NCI-H1048 (cell line): ENCODE measurements around the gene CCT3.
"Not testable (repeated sequence)": the region's sequence is repeated elsewhere in the genome, so short reads cannot be mapped to it uniquely, and the experiment has no call there.

Experiments used
- DNase-seq: peaks from one replicate; lab custom pipeline; 2025; lab: John Stamatoyannopoulos, UW

Gene CCT3

DNA sequence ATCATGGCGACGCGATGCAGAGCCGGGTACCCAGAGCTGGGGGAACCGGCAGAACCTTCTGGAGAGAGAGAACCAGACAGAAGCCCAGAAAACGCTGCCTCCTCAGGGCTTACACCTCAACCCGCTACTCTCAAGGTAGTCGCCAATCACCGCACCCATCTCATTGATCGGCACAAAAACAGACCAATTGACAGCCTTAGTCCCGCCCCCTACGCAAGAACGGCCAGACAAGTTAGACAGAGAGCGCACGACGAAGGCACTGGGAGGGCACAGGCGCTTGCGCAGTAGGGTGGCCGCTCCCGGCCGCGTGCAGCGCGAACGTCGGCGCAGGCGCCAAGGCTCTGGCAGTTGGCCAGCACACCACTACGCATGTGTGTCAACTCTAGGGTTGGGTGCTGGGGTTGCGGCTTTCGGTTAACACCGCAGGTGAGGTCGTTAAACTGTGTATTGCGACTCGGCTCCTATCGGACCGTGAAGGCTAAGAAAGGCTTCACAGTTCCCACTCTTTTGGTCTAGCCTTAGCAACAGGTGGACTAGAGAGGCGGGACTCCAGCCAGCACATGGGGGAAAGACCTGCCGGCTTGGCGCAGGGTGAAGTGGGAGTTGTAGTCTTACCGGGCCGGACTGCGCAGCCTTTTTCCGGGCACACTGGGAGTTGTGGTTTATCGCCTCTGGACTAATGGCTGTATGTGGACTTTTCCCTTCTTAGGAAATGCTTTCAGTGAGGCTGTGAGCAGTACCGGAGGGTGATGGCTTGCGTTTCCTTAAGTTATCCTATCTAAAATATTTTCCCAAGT lies at the start of gene CCT3, which contains the start of gene TSACC:
Gene CCT3, minus strand, starts transcription at position 113 of the 797 bp plus-strand sequence. Its CDS starts 108 bp downstream, at position 5.
Gene TSACC, plus strand, starts transcription at position 347 of the 797 bp plus-strand sequence. CDS start 1,232 bp downstream, outside the sequence.
- DNase-seq = peak; percentile 99

DNA sequence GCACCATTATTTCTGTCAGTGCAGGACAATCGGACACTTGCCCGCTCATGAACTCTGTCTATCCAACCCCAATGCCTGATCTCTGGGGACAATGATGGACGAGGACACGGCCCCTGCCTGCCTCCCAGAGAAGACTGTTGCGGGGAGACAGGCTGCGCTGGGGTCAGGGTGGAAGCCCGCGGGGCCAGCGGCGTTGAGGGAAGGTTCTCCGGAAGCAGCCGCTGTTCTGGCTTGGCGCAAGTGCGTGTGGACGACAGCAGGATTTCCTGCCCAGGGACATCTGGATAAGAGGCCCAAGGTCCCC lies 49.7 kb upstream of the CCT3 start:
- DNase-seq = no peak

DNA sequence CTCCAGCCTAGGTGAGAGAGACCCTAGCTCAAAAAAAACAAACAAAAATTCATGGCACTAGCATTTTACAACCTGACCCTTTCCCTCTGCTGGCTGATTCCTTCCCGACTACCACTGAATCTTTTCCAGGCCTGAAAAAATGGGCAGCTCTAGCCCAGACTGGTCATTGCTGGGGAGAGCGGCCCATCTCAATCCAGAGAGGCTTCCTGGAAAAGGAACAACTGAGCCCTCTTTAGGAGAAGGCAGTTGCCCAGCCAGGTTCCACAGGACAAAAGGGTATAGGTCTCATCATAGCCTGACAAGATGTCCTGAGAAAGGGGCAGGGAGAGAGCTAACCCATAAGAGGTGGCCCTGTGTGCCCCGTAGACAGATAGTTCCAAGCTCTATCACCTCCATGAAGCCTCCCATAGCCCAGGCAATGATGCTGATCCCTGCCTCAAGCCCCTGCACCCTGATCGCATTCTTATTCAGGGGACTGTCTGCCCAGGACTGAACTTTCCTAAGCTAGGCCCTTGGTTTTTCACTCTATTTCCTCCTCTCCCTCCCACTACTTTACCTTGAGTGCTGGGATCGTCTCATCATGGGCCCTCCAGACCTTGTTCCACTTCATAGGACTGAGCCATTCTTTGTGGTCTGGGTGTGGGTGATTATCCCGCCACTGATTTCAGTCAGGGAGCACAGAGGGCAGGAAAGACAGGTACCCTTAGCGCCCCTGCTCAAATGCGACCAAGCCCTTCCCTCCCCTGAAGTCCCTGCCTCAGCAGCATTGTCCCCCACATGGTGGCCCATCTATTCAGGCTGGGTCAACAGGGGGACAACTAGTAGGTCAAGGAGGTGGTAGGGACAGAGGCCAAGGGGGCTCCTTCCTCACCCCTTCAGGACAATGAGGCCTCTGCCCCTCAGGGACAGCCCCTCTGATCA lies 49.1 kb upstream of the CCT3 start:
- DNase-seq = no peak

DNA sequence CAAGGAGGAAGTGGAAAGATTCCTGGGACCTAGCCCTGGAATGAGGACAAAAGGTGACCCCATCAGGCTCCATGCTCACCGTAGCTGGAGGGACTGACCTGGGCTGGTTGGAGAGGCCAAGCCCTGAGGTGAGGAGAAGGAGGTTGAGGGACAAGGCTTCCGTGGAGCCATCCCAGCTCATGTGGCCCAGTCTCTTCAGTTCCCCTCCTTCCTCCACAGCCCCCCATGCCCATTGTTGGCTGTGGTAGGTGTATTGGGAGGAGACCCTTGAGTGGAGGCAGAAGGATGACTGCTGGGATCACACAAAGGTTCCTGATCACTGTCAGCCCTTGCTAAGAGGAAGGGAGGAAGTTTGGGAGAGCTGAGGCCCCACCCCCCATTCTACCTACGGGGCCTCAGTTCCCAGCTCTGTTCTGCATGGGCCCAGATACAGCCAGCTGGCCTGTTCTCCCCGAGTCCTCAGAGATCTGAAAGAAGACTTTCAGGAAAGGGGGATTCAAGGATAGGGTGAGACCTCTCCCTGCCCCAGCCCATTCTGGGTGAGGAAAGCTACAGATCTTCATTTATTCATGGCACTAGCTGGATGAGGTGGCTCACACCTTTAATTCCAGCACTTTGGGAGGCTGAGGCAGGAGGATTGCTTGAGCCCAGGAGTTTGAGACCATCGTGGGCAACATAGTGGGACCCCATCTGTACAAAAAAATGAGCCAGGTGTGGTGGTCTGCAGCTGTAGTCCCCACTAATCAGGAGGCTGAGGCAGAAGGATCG lies 48.2 kb upstream of the CCT3 start:
- no peak for DNase-seq

DNA sequence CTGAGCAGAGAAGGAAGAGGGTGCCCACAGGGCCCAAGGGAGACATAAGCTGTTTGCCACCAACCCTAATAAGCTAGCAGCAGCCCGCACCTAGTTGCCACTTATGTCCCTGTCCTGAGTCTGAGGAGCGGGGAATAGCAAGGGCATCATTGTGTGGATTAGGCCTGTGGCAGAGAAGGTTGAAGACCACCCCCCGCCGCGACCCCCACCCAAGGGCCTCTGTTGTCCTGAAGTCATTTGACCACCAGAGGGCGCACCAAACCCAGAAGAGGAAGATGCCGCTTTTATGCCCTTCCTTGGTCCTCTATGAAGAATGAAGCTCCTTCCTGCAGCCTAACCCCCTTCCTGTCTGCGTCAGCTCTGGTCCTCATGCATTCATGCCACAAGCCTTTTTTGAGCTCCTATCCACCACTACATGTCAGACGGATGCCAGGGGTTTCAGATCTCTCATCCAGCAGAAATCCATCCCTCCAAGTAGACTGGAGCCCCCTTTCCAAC lies 47.5 kb upstream of the CCT3 start:
- DNase-seq = peak; percentile 40

DNA sequence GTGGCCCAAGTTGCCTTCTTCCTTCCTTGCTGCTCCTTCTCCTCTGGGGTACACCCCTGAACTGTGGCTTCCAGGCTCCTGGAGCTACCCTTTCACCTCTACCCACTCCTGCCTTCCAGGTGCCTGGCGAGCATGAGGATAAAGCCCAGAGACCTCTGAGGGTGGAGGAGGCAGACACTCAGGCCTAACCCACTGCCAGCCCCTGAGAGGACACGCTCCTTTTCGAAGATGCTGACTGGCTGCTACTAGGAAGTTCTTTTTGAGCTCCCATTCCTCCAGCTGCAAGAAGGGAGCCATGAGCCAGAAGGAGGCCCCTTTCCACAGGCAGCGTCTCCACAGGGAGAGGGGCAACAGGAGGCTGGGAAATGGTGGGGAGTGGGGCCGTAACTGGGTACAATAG lies 46.6 kb upstream of the CCT3 start:
- no peak for DNase-seq

DNA sequence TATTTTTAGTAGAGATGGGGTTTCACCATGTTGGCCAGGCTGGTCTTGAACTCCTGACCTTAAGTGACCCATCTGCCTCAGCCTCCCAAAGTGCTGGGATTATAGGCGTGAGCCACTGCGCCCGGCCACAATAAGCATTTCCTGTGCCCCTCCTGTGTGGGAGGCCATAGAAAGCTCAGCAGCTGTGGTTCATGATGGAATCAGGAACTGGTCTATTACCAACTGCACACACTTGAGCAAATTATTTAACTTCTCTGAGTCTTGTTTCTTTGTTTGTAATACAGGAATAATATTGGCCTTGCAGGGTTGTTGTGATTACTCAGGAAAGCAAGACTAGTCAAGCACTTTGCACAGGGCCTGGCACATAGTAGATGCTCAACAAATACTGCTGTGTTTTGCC lies 45.9 kb upstream of the CCT3 start:
- no peak for DNase-seq

DNA sequence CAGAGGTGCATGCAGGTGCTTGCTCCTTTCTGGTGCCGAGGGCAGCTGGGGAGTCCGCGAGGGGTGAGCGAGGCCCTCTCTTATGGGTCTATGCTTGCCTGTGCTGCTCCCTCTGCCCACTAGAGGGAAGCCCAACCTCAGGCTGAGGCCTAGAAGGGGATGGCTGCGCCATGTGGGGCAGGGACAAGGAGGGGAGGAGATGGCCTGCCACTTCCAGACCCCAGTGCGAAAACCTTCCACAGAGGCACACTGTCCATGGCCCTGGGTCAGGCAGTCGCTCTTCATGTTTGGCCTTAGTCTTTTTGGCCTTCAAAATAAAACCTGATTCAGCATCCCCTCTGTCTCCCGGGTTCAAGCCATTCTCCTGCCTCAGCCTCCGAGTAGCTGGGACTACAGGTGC lies 44.9 kb upstream of the CCT3 start:
- DNase-seq = peak; percentile 76

DNA sequence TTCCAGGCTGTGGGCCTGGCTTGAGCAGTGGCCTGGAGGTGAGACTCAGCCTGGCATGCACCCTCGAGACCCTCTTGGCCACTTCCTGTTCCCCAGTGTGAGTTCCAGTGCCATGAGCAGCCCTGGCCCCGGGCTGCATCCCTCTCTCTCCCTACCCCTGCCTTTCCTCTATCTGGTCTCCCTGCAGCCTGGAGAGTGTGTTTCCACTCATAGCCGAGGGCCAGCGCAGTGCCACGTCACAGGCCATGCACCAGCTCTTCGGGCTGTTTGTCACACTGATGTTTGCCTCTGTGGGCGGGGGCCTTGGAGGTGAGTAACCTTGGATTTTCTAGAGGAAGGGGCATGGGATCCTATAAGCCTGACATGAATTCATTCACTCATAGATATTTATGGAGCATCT lies 44.5 kb upstream of the CCT3 start:
- DNase-seq = no peak

DNA sequence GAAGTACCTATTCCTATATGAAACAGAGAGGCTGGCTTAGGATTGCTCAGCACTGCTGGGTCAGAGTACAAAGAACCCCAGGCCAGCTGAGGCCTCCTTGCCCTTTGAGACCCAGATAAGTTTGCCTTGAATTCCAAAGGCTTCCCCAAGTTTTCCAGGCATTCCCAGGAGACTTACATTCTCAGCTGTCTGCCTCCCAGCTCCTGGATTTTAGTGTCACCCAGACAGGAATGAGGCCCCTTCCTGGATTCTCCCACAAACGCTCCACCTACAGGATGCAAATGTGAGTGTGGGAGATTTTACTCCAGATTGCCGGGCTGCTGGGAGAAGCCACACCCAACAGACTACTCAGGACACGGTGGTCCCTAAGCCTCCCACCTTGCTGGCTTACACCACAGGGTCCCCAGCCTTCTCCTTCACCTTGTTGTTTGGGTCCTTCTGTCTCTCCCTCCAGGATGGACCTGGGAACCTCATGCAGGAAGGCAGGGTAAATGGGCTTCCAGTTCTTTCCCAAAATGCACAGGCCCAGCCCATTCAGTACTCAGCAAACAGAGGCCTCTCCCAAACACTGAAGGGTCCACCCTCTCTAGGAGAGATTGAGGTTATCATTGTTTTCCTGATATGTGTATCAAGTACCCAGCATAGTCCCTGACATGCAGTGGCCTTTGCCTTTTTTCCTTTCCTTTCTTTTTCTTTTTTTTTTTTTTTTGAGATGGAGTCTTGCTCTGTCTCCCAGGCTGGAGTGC lies 41.5 kb upstream of the CCT3 start:
- no peak for DNase-seq

DNA sequence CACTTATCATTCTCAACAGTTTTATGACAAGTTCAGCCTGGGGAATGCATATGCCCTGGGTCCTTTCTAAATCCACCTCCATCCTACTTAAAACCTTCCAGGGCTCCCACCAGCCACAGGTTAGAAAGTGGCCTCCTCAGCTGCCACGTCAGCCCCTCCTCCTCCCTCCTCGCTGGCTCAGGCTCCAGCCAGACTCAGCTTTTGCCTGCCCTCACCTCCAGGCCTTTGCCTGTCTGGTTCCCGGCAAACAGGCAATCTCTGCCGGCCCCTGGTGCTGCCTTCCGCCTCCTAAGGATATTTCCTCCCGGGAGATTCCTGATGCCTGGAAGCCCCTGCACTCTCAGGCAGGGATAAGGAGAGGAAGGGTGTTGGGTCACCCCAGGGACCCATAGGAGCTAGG lies 40.5 kb upstream of the CCT3 start:
- DNase-seq = no peak

DNA sequence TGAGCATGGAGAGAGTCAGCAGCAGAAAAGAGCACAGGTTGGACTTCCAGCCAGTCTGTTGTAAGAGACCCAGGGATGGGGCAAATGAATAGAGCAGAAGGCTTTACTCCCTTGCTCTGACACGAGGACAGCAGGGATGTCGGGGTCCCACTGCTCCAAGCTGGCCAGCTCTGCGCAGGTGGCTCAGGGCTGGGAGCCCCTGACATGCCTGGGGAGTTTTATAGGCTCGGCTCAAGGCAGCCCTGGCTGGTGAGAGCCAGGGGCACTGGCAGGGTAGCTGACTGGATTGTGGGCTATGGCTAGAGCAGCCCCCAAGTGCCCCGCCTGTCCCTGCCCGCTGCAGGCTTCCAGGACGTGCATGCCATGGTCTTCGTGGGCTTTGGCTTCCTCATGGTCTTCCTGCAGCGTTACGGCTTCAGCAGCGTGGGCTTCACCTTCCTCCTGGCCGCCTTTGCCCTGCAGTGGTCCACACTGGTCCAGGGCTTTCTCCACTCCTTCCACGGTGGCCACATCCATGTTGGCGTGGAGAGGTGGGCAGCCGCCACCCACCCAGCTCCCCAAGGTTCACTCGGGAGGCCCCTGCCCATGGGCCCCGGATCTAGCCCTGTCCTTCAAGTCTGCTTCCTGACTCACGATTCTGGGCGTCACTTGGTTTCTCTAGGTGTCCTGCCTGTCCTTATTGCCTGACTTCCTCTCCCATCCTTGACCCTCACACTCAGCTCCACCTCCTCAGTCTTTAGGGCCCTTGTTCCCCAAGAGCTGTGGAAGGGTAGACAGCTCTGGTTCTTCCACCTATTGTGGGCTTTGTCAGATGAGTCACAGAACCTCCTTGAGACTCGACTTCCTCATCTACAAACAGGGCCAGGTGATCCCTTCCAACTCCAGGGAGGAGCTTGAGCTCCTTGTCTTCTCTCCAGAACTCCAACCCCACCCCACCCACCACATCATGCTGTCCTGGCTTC lies 39.1 kb upstream of the CCT3 start:
- DNase-seq = no peak

DNA sequence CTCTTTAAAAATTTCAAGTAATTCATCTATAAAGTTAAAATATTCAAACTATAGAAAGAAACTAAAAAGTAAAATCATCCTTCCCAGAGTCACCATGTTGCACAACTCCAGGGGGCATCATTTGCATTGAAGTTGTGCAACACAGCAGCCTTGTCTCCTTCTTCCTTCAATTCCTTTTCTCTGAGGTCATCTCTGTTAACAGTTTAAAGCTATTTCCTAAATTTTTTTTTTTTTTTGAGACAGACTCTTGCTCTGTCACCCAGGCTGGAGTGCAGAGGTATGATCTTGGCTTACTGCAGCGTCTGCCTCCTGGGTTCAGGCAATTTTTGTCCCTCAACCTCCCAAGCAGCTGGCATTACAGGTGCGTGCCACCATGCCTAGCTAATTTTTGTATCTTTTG lies 38.1 kb upstream of the CCT3 start:
- DNase-seq = no peak

DNA sequence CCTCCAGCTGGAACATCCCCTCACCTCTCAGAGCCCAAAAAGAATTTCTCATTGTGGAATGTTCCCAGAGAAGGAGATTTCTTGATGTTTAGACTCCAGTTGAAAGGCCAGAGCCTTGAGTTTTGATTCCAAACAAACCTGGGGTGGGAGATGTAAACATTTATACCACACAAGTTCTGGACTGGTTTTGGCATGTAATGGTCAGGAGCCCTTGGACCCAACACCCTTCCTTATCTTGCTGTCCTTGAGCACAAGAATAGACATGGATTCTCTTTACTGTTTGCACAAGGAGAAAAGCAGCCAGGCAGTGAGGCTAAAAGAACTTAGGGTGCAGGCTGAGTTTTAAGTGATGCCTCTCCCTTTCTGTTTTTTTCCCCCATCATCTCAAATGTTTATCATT lies 35.5 kb upstream of the CCT3 start:
- DNase-seq = no peak

DNA sequence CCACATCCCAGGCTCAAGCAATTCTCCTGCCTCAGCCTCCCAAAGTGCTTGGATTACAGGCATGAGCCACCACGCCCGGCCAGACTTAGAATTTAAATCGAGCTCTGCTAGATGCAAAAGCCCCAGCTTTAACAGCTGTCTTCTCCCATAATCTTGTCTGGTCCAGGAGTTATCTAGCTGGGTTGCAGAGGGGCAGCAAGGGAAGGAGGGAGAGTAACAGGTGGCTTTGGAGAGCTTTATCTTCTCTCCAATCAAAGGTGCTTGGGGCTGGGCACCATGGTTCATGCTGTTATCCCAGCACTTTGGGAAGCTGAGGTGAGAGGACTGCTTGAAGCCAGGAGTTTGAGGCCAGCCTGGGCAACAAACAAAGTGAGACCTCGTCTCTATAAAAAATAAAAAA lies 34.8 kb upstream of the CCT3 start:
- no peak for DNase-seq

DNA sequence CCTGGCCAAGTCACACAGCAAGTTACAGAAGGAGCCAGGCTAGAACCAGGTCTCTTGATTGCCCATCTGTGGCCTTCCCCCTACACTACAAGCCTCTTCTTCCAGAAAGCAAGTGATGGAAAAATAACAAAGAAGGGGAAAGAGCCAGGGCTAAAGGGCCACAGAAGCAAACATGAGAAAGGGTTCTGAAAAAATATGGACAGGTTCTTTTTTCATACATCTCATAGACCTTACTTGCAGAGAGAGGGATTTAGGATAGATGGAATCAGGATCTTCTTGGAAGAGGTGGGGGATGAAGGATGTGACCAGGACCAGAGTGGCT lies 34.1 kb upstream of the CCT3 start:
- DNase-seq = no peak

DNA sequence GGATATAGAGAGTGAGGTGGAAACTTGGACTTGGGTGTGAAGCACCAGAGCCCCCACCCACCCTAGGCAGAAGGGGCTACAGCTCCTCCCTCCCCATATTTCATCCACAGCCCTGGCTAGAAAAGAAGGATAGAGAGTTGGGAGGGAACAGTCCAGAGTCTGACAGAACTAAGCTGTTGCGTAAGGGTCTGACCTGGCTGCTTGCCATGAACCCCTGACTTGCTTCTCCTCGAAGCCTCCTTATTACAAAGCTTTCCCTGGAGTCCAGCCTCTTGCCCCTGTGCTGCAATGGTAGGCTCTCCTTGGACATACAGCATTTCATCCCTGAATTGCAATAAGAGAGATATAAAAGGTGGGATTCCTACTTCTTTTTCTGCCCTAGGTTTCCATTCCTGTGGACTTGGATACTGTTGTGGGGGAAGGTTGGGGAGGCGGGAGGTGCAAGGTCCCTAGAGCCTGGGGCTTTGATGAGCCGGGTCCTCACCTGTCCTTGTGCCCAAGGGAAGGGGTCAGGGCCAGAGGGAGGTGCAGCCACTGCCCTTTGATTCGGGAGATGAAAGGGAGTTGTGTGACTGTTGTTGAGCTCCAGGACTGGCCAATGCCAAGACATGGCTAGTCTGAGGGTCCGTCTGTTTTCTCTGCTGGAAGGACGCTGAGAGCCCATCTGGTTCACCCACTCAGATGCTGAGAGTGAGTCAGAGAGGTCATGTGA lies 33.6 kb upstream of the CCT3 start:
- no peak for DNase-seq

DNA sequence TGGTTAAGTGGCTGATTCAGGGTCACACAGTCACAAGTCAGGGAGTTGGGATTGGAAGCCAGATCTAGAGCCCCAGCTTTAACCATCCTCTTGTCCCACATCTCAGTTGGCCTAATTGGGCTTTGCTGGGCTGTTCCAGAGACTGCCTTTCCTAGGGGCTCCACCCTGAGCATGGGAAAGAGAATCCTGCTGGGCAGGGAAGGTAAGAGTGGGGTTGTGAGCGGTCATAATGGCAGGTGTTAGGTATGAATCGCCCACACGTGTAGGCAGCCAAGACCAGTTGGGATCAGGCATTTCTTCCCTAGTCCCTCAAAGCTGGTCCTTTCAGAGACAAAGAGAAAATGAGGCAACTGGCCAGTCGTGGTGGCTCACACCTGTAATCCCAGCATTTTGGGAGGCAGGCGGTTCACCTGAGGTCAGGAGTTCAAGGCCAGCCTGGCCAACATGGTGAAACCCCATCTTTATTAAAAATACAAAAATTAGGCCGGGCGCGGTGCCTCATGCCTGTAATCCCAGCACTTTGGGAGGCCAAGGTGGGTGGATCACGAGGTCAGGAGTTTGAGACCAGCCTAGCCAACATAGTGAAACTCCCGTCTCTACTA lies 31.7 kb upstream of the CCT3 start:
- DNase-seq = not testable (repeated sequence)

DNA sequence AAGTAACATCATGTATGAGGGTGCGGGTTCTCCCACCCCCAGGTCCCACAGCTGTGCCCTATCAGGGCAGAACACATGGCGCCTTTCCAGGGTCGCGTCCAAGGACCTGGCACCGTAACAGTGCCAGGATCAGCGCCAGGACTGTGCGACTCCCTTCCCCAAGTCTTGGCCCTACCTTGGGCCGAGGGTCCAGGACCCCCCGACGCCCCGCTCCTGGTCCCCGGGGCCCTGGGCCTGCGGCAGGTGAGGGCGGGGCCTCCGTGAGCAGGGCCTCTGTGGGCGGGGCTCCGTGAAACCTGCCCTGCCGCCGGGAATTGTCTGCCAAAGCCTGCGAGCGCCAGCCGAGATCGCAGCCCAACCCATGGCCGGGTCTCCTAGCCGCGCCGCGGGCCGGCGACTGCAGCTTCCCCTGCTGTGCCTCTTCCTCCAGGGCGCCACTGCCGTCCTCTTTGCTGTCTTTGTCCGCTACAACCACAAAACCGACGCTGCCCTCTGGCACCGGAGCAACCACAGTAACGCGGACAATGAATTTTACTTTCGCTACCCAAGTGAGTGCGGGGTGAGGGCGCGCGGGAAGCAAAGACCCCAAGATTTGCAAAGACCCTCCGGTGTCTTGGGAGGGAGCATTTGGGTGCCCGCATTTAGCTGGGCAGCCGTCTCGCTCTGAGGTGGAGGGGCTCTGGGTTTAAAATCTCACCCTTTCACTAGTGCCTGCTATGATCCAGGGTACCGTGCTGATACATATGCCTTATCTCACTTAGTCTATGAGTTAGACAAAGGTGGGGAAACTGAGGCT lies 31.0 kb upstream of the CCT3 start, which contains the start of gene RHBG:
Gene RHBG, plus strand, starts transcription at position 323 of the 796 bp plus-strand sequence. Its CDS starts 39 bp downstream, at position 362.
- no peak for DNase-seq
